Measurements from ENCODE around the gene MRPL49. TPM values are rescaled to one million over a fixed set of nuclear protein-coding genes. Genes with fewer than 3 reads are reported as not detected.

Gene MRPL49
- total and polyA plus RNA-seq, 2 of the 8 experiments (the other 6 are each of a cell fraction or from before 2014, with no cell fraction given), result 54.0 to 84.8 TPM

GRCh38 chr11:65112546-65113360, 9.4 kb upstream of the MRPL49 start (continued):
- peak in 2 of 3 experiments; percentile 67 to 72; a peak in 3 of 4 replicates for TF ChIP-seq CTCF (IDR thresholded peaks at IDR 0.05; ENCODE audit: control extremely low read depth in 1 of 3, insufficient read depth in 1 of 3, low read depth in 1 of 3, low read length in 3 of 3)
- peak; percentile 21 for TF ChIP-seq NANOG (IDR thresholded peaks at IDR 0.05; ENCODE audit: insufficient read depth, low read depth, low read length, poor library complexity, severe bottlenecking)
- TF ChIP-seq CHD7 (IDR thresholded peaks at IDR 0.05; ENCODE audit: insufficient replicate concordance, low read length), result no peak
- 0 out of 2 replicates have a peak, but pooled peaks have one; percentile 46 for TF ChIP-seq GABPA (IDR thresholded peaks at IDR 0.05; ENCODE audit: borderline replicate concordance, insufficient read depth, low read length)
- TF ChIP-seq EP300 (IDR thresholded peaks at IDR 0.05; ENCODE audit: borderline replicate concordance in 1 of 2, low read depth in 2 of 2, low read length in 2 of 2), result no peak
- TF ChIP-seq PHF8 (conservative IDR thresholded peaks at IDR 0.05; ENCODE audit: low read depth, low read length), result no peak

Measured in H1 (cell line).